Heart left ventricle (tissue), 13 donors: ENCODE measurements around the gene NR1H2.

ENCODE experiments used
- CTCF ChIP-seq, 12 donors: fragments of 200-600 bp; sonication (generic) in 4 of 12; IDR thresholded peaks; one replicate each; pipeline versions ENCODE4 v1.5.0 to v1.8.0; 2018 to 2022; ENCODE audit warnings: antibody characterized with exemption in 12 of 12, mild to moderate bottlenecking in 5 of 12
- POLR2A ChIP-seq, 2 donors: fragments of 450-650 bp; IDR thresholded peaks; one replicate each; pipeline ENCODE4 v1.6.1; 2017; ENCODE audit warnings: antibody characterized with exemption in 2 of 2, mild to moderate bottlenecking in 2 of 2, moderate library complexity in 2 of 2
- donor health status: ischemic (EF 13 %, LVEDD 7.1; RV severe dilation, severe dysfunction).
- donor health status: DM: no; HTN: yes; CAD: no.
- donor health status: DM: no; HTN: no; CAD: no.
- donor health status: ischemic (EF 25% LVEDD 6.9; RV normal size, moderate dysfunction).
- donor health status: ischemic (EF 25% LVEDD 5.7; RV mildly dilated, moderate dysfunction).
- donor health status: ischemic (EF 35%, LVEDD 5.7; RV mildly dilated, moderate dysfunction).
- donor health status: nonischemic (EF 11% LVEDD 7.7; RV severe dilation, severe dysfunction).
- donor health status: DM: yes; HTN: yes; CAD: no.
- donor health status: PGD.
- donor health status: ischemic (EF 29% LVEDD 5.4; RV normal size, mild dysfunction).
- donor health status: nonischemic (EF 23%, LVEDD 6.1; RV moderate dilation, normal function).

GRCh38 chr19:50379602-50380001, 3.3 kb downstream of the NR1H2 start:
- TF ChIP-seq CTCF (IDR thresholded peaks at IDR 0.05) = no peak
- no peak for TF ChIP-seq POLR2A (IDR thresholded peaks at IDR 0.05)
